GM21723 (cell line): ENCODE measurements around the gene UBE3B.

Source experiments
- ATAC-seq: cut with Tn5 transposase; IDR thresholded peaks from one replicate; pipeline ENCODE4 v1.9.1; 2021; ENCODE audit warnings: mild to moderate bottlenecking, moderate library complexity; ENCODE audit not compliant: unreplicated experiment

The UBE3B gene

DNA sequence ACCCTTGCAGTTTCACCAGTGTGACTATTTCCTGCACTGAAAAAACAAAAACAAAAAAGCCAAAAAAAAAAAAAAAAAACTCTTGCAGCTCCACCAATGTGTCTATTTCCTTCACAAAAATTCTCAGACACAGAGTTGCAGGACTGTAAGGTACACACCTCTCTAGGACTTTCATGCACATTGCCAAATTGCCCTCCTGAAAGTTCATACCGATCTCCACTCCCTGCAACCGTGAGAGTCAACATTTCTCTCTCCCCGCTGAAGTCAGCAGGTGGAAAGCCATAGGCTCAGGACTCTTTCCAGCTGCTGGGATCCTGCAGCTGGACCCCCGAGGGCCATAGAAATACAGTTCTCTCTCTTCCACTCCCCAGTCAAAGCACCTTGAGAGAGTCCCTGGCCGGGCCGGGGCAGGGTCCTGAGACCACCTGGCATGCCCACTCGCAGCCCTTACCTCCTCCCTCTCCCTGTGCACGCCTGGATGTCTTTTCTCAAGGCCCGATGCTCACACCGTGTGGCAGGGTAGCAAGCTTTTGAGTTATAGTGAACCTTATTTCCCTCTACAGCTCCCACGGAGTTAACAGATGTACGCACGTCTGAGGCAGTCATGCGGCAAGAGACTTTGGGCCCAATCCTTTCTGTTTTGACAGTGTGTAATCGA is 72.3 kb downstream of the UBE3B start:
- no peak for ATAC-seq

DNA sequence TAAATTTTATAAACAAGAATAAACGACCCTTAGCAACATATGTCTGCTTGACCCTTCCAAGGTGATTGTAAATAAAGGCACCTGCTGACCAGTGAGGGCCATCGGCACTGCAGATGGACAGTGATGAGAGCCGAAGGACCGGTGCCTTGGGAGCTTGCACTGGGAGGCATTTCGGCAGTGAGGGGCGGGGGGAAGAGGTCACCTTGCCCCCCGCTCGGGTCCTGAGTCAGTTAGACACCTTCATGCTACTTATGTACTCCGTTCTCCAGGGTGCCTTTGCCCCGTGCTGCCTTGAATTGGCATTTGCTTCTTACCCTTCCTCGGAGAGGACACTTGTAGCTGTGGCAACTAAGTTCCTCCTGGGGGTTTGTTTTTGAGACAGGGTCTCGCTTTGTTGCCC is 72.8 kb downstream of the UBE3B start:
- no peak for ATAC-seq

DNA sequence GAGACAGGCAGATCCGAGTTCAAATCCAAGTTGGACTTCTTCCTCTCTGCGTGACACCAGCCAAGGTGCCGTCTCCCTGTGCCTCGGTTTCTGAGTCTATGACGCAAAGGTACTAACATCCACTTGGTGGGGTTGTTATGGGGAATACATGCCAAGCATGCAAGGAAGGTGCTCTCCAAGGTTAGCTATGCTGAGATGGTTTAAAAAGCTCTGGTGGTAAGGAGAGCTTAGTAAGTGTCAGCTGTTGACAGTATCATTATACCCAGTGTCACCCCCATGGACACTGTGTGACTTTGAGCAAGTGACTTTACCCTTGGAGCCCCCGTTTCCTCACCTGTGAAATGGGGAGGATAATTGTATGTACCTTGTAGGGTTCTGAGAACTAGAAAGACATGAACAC is 73.7 kb downstream of the UBE3B start:
- ATAC-seq, result no peak

DNA sequence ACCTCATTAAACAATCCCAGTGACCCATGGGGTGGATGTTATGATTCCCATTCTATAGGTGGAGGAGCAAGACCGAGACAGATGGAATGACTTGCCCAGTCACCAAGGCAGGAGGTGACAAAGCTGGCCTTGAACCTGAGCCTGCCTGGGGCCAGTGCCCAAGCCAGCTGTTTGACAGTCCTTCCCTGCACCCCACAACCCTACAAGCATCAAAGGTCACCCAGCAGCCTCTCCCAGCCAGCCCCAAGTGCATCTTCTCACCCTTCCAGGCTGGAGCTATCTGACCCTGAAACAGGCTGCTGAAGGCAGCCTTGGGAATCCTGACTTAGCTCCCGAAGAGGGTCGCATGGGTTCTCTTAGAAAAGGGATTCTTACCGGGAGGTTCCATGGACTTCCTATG is 75.5 kb downstream of the UBE3B start:
- no peak for ATAC-seq

DNA sequence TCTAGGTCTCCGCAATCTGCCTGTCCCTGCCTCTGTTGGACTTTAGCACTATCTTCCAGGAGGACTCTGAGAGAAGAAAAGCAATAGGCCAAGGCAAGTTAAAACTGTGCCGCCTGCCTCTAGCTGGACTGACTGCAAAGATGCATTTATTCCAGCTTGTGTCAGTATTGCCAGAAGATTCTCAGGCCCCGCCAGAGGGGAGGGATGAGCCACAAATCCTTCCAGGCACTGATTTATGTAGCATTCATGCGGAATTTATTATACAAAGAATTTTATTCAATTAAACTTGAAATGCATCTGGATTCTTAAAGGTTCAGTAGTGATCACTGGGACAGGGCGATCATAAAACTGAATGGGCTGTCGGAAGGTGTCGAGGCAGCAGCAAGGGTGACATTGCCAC is 76.0 kb downstream of the UBE3B start:
- no peak for ATAC-seq

DNA sequence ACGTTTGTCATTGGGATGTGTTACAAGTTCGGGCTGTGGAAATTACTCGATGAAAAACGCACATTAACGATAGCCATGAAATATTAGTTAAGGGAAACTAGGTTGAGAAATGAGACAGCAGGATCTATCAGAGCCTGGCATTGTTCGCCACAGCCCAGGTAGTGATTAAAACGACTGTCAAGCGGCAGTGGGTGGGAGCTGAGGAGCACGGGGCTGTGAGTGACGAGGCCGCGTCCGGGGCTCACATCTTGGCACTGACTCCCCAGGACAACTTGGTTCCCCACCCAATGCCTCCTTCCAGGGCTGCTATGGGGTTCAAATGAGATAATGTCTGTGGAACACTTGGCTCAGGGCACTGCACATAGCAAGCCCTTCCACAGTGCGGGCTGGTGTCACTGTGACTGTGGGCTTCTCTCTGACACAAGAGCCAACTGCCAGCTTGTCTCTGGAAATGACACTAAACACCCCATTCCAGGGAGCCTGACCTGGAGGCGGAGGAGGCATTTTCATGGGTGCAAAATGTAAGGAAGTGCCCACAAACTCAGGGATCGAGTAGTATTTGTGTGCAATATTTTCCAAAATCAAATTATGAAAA is 76.6 kb downstream of the UBE3B start:
- no peak for ATAC-seq

DNA sequence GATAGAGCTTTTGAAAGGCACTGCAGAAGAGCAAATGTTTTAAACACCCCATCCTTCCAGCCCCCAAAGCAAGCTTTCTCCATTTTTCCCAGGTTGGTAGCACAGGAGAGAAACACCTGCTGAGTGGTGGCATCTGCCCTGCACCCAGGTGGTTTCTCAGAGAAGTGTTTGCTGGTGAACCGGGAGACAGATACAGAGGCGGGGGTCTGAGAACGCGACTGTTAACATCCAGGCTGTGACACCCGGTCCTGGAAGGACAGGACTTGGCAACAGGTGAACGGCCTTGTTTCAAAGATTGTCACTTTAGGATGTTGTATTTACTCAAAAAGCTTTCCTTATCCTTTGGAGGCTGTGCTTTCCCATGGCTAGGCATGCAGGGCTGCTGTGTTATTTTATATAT is 77.3 kb downstream of the UBE3B start:
- ATAC-seq, result no peak

DNA sequence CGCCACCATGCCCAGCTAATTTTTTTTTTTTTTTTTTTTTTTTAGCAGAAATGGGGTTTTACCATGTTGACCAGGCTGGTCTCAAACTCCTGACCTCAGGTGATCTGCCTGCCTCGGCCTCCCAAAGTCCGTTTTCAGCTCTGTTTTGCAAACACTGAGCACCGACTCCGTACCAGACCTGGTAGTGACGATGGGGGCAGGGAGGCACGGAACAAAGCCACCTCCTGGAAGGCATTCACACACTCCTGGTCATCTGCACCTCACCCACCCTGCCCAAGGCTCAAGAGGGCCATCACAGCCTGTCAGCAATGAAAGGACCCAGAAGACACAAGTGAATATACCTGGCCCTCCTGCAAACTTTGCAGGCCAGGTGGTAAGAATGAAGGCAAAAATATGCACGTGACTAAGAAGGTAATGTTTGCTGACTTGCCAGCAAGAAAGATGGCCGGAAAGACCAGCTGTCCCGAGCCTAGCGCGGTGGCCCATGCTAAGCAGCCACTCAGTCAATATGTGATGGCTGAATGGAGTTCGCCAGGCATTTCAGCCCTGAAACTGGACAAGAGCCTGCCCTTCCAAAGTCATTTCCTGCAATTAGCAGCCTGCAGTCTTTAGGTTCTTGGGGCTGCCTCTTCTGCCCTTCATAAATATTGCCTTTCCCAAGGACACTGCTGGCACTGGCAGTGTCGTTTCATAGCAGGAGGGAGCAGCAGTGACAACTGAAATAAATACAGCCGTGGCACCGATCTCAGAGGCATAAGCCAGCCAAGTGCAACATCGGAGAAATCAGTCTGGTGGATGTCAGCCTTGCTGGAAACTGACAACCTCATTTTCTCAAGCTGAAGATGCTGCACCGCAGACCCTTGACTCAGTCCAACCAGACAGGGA is 78.2 kb downstream of the UBE3B start:
- no peak for ATAC-seq

DNA sequence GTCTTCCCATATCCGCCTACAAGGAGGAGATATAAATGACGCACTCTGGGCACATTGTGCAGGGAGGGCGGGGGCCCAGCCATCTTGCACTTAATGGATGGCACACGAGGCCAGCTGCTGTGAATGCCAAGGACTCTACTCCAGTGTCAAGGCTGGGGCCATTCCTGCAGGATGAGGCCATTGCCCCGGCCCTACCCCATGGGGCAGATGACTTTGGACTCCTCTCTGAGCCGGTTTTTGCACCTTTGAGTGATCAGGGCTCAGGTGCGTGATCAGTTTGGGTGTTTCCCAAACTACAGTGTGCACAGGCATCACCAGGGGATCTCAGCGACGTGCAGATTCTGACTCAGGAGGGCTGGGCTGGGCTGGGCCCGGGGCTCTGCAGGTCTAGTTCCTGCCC is 79.8 kb downstream of the UBE3B start:
- ATAC-seq, result no peak

DNA sequence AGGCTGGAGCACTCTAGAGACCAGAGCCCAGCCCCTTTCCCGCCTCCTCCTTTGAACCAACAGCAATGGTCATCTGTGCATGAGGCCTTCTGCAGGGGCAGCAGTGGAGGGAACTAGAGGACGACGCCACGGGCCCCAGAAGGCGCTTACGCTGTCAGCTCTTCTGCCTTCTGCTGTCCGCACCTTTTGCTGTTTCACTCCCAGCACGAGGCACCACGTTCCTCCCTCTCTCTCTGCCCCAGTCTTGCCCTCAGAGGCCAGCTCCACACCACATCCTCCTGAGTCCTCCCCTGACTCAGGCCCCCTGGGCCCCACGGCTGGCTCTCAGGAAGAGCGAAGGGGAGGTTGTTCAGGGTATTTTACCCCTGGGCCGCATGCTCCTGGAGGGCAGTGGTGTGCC is 80.4 kb downstream of the UBE3B start:
- no peak for ATAC-seq

DNA sequence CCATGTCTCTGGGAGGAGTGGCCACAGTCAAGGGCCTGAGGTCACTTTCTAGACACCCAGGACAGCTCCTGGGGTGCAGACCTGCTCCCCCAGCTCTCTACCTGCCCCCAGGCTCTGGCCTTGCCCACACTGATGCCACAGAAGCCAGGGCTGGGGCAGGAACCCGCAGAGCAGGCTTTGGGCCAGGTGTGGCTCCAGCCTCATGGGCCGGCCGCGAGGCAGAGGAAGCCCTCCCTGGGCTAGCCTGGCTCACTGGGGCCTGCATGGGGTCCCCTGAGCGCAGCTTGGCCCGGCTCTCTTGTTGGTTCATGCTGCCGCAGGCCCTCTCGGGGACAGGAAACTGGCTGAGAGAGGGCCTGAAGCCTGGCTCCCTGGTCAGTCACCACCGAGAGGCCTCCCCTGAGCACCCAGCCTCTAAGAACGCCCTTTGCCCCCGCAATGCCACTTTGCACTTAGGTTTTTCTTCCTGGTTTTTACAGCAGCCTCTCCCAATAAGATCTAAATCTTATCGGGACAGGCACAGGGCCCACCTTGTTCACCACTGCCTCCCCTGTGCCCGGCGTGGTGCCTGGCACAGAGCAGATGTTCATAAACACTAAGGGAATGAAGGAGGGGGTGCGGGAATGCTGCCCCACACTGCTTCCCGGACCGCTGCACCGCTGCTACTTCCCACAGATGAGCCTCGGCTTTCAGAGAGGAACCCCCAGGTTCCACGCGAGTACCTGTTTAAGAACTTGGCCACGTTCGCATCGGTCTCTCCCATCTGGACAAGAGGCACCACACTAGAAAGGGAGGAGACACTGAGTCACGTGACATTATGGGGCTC is 81.2 kb downstream of the UBE3B start:
- no peak for ATAC-seq

DNA sequence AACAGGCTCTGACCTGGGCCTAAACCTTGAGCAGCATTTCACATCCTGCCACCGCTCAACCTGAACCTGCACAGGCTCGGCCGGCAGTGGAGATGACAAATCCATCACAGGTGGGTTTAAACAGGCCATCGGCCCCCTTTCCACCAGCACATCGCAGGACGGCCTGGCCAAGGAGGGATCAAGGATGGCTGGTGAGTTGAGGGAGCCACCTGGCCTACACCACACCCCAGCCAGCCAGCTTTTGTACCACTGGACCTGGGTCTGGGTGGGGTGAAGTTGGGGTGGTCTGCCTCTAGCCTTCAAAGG is 81.7 kb downstream of the UBE3B start:
- ATAC-seq, result no peak

DNA sequence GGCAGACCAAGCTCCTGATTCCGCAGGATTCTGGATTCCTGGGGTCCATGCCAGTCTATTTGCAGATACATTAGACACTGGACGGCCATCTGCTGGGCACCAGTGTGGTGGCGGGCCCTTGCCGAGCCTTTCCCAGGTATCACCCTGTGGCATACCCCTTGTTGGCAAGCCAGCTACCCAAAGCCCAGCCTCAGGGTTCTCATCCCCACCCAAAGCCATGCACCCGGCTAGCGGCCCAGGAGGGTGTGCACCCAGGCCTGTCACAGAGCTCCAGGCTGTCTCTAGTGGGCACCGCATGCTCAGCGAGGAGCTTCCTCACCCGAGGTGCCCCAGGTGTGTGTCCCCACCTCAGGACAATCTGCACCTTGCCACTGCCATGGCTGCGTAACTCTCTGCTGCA is 82.2 kb downstream of the UBE3B start:
- ATAC-seq, result no peak

DNA sequence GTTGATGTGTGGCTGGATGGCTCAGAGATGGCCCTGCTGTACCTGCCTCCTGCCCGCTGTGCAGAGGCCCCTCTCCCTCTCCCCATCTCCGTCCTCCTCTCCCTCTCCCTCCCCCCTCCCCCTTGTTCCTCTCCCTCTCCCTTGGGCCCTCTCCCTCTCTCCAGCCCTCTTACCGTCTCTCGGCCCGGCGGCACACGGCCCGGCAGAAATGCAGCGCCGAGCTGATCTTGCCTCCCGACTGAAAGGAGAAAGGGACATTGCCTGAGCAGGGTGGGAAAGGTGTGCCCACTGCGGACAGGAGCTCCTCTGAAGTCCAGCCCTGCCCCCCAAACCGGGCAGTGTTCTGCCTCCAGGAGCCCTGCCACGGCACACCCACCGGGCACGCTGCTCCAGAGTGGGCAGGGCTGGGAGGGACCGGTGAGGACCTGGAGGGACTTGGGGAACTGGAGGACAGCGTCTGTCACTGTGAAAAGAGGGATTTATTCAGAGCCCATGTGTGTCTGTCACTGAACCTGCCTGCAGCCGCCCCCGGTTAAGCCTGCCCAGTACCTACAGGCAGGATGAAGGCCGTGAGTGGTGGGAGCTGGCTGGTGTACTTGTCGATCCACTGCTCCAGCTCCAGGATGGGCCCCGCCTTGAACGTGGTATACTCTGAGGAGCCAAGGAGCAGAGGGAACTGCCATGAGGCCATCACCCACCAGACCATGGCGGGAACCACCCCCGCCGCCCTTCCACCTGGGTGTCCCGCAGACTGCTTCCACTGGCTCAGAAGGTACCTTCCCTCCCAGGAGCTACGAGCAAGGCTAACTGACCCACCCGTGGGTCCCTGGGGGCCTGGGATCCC is 83.7 kb downstream of the UBE3B start:
- ATAC-seq, result no peak

DNA sequence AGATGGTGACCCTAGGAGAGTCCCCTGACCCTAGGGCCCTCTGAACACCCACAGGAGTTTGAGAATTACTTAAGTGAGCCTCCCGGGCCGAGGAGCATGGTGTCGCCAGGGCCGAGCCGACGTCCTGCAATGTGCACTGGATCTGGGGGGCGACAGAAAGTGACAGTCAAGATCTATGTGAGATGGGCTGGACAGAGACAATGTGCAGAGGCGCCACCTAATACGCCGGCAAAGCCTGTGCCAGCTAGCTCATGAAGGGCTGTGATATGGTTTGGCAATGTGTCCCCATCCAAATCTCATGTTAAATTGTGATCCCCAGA is 84.2 kb downstream of the UBE3B start:
- ATAC-seq, result no peak

DNA sequence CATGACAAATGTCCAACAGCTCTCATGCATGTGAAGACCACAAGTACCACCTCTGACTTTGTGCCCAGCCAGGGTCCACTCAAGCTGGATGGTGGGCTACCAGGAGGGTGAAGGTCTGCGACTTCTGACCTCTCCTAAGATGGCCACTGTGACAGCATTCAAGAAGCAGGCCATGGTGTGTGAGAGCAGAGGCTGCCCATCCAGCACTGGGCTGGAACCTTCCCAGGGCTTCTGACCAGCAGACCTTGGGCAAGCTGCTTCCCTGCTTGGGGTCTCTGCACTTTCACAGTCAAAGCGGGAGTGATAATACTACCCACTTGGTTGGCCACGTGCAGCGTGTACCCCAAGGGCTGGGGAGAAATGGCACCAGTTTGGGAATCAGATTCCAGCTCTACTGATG is 85.4 kb downstream of the UBE3B start:
- no peak for ATAC-seq

DNA sequence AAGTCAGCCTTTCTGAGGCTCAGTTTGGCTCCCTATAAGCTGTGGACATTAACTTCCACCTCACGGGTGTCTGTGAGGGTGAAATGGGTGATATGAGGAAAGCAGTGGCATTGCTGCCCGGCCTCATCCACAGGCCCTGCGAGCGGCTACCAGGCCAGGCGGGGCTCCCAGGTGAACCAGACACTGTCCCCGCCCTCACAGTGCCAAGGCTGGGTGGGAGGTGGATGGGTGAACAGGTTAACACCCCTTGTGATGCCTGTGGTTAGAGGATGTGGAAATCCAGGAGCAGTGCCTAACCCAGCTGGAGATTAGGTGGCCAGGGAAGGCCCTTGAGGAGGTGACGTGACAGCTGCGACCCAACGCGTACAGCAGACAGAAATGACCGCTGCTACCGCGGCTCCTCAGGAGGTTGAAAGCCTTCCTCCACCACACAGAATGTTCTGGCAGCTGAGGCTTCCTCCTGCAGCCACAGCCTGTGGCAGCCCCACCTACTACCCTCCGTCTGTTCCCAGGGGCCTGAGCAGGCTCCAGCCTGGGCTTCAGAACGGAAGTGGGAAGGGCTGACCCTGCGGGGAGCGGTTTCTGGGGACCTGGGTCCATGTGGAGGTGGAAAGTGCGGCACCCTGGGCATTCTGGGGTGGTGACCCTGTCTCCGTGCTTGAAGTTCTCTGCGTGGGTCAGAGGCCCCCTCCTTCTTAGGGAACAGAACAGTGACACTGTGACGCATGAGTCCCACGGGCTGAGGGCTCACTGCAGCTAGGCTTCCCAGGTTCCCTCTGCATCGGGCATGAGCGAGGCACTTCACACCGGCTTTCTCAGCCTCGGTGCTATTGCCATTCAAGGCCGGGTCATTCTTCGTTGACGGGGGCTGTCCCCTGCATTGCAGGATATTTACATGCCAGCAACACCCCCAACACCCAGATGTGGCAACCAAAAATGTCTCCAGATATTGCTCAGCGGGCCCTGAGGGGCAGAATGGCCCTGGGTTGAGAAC is 86.2 kb downstream of the UBE3B start:
- no peak for ATAC-seq

DNA sequence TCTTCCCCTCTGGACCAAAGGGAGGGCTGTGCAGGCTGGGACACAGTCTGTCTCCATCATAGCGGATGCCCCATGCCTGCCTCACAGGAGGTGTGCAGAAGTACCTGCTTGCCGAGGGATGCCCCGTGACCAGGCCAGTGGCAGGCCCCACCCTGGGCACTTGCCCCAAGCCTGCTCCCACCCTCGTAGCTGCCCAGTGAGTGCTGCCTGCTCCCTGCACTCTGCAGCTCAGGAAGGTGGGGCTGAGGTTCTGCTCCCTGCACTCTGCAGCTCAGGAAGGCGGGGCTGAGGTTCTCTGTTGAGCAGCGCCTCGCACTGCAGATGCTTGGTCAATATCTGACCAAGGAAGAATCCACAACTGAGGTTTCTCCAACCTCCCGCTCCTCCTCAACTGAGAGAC is 89.0 kb downstream of the UBE3B start:
- no peak for ATAC-seq

DNA sequence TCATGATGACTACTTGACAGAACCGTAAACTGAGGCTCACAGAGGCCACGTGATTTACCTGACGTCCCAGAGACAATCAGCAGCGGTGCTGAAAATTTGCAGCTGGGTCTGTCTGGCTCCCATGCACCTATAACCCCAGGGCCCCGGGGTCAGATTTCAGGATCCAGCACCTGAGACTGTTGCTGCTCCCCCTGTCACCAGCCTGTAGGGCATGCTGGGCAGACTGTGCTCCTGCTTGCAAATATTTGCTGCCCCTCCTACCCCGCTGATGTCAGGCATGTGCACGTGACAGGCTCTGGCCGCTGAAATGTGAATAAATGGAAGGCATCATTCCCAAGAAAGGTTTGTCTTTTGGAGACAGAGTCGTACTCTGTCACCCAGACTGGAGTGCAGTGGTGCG is 89.9 kb downstream of the UBE3B start:
- ATAC-seq, result no peak

DNA sequence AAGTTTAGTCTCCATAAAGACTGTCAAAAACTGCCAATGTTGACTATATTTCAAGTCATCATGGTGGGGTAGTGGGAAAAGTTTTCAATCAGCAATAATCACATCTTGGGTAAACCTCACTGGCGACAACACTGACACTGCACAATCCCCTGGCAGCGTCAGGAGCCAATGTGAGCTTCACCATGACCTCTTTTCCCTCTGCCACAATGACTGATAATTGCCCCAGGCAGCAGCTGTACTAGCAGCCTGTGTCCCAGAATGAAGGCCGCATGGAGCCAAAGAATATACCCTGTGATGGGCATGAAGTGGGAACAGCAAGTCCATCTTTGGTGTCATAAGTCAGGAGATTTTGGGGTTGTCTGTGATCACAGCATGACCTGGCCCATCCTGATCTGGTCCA is 90.5 kb downstream of the UBE3B start:
- no peak for ATAC-seq
